ENCODE results near the gene SYNGR2. TPM values are rescaled to one million over a fixed set of nuclear protein-coding genes. Genes with fewer than 3 reads are reported as not detected.

SYNGR2 gene
- total and polyA plus RNA-seq, 2 of the 8 experiments (the other 6 are each of a cell fraction or from before 2014, with no cell fraction given): 50.0 to 139 TPM

GRCh38 chr17:78186692-78187595, 18.6 kb downstream of the SYNGR2 start, which contains the start of the genes AFMID and TK1 (continued):
- TF ChIP-seq SIN3A (conservative IDR thresholded peaks at IDR 0.05 in 1 of 2, IDR thresholded peaks at IDR 0.05 in 1 of 2; ENCODE audit: low read depth in 1 of 2, low read length in 2 of 2) (peak in 1 of 2 experiments; percentile 79; a peak in 2 of 4 replicates), KDM5A (IDR thresholded peaks at IDR 0.05; ENCODE audit: low read length) (no peak), SIRT6 (IDR thresholded peaks at IDR 0.05; ENCODE audit: low read length) (no peak), TAF7 (optimal IDR thresholded peaks at IDR 0.05; ENCODE audit: borderline replicate concordance, low read depth, low read length) (peak; percentile 92), CHD2 (IDR thresholded peaks at IDR 0.05; ENCODE audit: low read length) (peak; percentile 63), SP1 (IDR thresholded peaks at IDR 0.05; ENCODE audit: low read depth, low read length) (peak; percentile 85; the same call in 1 of the 2 replicates), RAD21 (IDR thresholded peaks at IDR 0.05 in 1 of 2, conservative IDR thresholded peaks at IDR 0.05 in 1 of 2; ENCODE audit: low read depth in 2 of 2, low read length in 2 of 2) (peak; percentile 2 to 27; a peak in 1 of 4 replicates), TCF12 (IDR thresholded peaks at IDR 0.05; ENCODE audit: low read depth, low read length) (0 out of 2 replicates have a peak, but pooled peaks have one; percentile 32), TEAD4 (IDR thresholded peaks at IDR 0.05; ENCODE audit: low read depth, low read length) (peak; percentile 100), EP300 (IDR thresholded peaks at IDR 0.05; ENCODE audit: borderline replicate concordance in 1 of 2, low read depth in 2 of 2, low read length in 2 of 2) (no peak), EGR1 (IDR thresholded peaks at IDR 0.05; ENCODE audit: borderline replicate concordance, low read depth, low read length) (peak; percentile 4; the same call in 1 of the 2 replicates), YY1 (IDR thresholded peaks at IDR 0.05; ENCODE audit: low read depth, low read length) (peak; percentile 94), RNF2 (IDR thresholded peaks at IDR 0.05; ENCODE audit: borderline replicate concordance, low read depth, low read length, missing control alignments, poor library complexity, severe bottlenecking) (no peak), POLR2AphosphoS5 (IDR thresholded peaks at IDR 0.05; ENCODE audit: low read depth, low read length) (peak; percentile 98), NANOG (IDR thresholded peaks at IDR 0.05; ENCODE audit: insufficient read depth, low read depth, low read length, poor library complexity, severe bottlenecking) (peak; percentile 25), USF2 (IDR thresholded peaks at IDR 0.05; ENCODE audit: low read length) (peak; percentile 50), MAX (IDR thresholded peaks at IDR 0.05) (peak; percentile 71)
- TF ChIP-seq, protein P1, sequence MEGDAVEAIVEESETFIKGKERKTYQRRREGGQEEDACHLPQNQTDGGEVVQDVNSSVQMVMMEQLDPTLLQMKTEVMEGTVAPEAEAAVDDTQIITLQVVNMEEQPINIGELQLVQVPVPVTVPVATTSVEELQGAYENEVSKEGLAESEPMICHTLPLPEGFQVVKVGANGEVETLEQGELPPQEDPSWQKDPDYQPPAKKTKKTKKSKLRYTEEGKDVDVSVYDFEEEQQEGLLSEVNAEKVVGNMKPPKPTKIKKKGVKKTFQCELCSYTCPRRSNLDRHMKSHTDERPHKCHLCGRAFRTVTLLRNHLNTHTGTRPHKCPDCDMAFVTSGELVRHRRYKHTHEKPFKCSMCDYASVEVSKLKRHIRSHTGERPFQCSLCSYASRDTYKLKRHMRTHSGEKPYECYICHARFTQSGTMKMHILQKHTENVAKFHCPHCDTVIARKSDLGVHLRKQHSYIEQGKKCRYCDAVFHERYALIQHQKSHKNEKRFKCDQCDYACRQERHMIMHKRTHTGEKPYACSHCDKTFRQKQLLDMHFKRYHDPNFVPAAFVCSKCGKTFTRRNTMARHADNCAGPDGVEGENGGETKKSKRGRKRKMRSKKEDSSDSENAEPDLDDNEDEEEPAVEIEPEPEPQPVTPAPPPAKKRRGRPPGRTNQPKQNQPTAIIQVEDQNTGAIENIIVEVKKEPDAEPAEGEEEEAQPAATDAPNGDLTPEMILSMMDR (IDR thresholded peaks at IDR 0.05; ENCODE audit: control extremely low read depth in 1 of 3, insufficient read depth in 1 of 3, low read depth in 1 of 3, low read length in 3 of 3): peak; percentile 72 to 82 (median 80)

All from H1 (cell line).